Glomerular endothelial cell (primary cell): Measurements from ENCODE around the gene DOCK9. TPM values are rescaled to one million over a fixed set of nuclear protein-coding genes. Genes with fewer than 3 reads are reported as not detected.
A peak's percentile ranks its signal among the peaks of the same experiment; 100 is the strongest.
"Not testable (repeated sequence)": the region's sequence is repeated elsewhere in the genome, so short reads cannot be mapped to it uniquely, and the experiment has no call there.

Experiments
- DNase-seq: peaks from one replicate; pipeline ENCODE4 v3.0.0-alpha.2; 2011; ENCODE audit warnings: low read depth, low spot score; ENCODE audit errors: extremely low read depth
- total RNA-seq: library from RNA; depleted of rRNA; stranded (reverse); fragments of >200 nt; gene quantifications from 2 replicates; pipeline ENCODE4 v1.2.3, GENCODE V29; 2015

The DOCK9 gene
- total RNA-seq, 1 donor from 2014 or later, result 400 TPM

- DNase-seq, result no peak
These were observed 56.1 kb downstream of the DOCK9 start for GRCh38 chr13:98921786-98922185.

GRCh38 chr13:98921015-98921580 is 56.8 kb downstream of the DOCK9 start:
- no peak for DNase-seq

GRCh38 chr13:98919566-98919965 is 58.3 kb downstream of the DOCK9 start:
- DNase-seq, result no peak

- no peak for DNase-seq
These were observed 59.1 kb downstream of the DOCK9 start for GRCh38 chr13:98918771-98919170.

GRCh38 chr13:98917116-98917515 is 60.7 kb downstream of the DOCK9 start:
- no peak for DNase-seq

GRCh38 chr13:98916403-98916802 is 61.5 kb downstream of the DOCK9 start:
- no peak for DNase-seq

- DNase-seq, result no peak
These were observed 61.9 kb downstream of the DOCK9 start for GRCh38 chr13:98915981-98916380.

GRCh38 chr13:98915563-98915962 is 62.3 kb downstream of the DOCK9 start:
- DNase-seq, result no peak

GRCh38 chr13:98913741-98914140 is 64.1 kb downstream of the DOCK9 start:
- DNase-seq, result no peak

GRCh38 chr13:98912846-98913245 is 65.0 kb downstream of the DOCK9 start:
- no peak for DNase-seq

- DNase-seq, result peak; percentile 98
These were observed 67.3 kb downstream of the DOCK9 start for GRCh38 chr13:98910501-98910951.

- no peak for DNase-seq
These were observed 68.8 kb downstream of the DOCK9 start for GRCh38 chr13:98909016-98909415.

GRCh38 chr13:98906746-98907502 is 70.9 kb downstream of the DOCK9 start:
- DNase-seq, result no peak

GRCh38 chr13:98905199-98905598 is 72.7 kb downstream of the DOCK9 start:
- no peak for DNase-seq

GRCh38 chr13:98900442-98900841 is 77.4 kb downstream of the DOCK9 start:
- DNase-seq, result no peak

GRCh38 chr13:98897706-98898105 is 80.2 kb downstream of the DOCK9 start:
- no peak for DNase-seq

- no peak for DNase-seq
These were observed 81.1 kb downstream of the DOCK9 start for GRCh38 chr13:98896868-98897144.

- no peak for DNase-seq
These were observed 81.6 kb downstream of the DOCK9 start for GRCh38 chr13:98896083-98896867.

GRCh38 chr13:98894814-98895213 is 83.0 kb downstream of the DOCK9 start:
- not testable (repeated sequence) for DNase-seq

- no peak for DNase-seq
These were observed 84.5 kb downstream of the DOCK9 start for GRCh38 chr13:98893371-98893770.

- no peak for DNase-seq
These were observed 85.0 kb downstream of the DOCK9 start for GRCh38 chr13:98892821-98893220.

- DNase-seq, result no peak
These were observed 85.8 kb downstream of the DOCK9 start for GRCh38 chr13:98892077-98892476.
